HG03575 (cell line): ENCODE data around the gene PCDH9.
A peak's percentile ranks its signal among the peaks of the same experiment; 100 is the strongest.
"Not testable (repeated sequence)": the region's sequence is repeated elsewhere in the genome, so short reads cannot be mapped to it uniquely, and the experiment has no call there.

Experiments used
- ATAC-seq: cut with Tn5 transposase; IDR thresholded peaks from one replicate; pipeline ENCODE4 v1.9.1; 2021; ENCODE audit not compliant: unreplicated experiment, insufficient number of reproducible peaks, low FRiP score; ENCODE audit errors: extremely low read depth

The PCDH9 gene

GRCh38 chr13:66673401-66673800 lies 556.7 kb downstream of the PCDH9 start:
- no peak for ATAC-seq

GRCh38 chr13:66665991-66666390 lies 564.1 kb downstream of the PCDH9 start:
- ATAC-seq = no peak

GRCh38 chr13:66663711-66664110 lies 566.4 kb downstream of the PCDH9 start:
- ATAC-seq = no peak

- no peak for ATAC-seq
These were observed 566.9 kb downstream of the PCDH9 start for GRCh38 chr13:66663206-66663605.

GRCh38 chr13:66661336-66661735 lies 568.8 kb downstream of the PCDH9 start:
- ATAC-seq = no peak

- ATAC-seq = no peak
These were observed 569.7 kb downstream of the PCDH9 start for GRCh38 chr13:66660468-66660813.

- peak; percentile 83 for ATAC-seq
These were observed 570.3 kb downstream of the PCDH9 start for GRCh38 chr13:66659701-66660467.

- no peak for ATAC-seq
These were observed 570.9 kb downstream of the PCDH9 start for GRCh38 chr13:66659286-66659685.

GRCh38 chr13:66657165-66657881 lies 572.8 kb downstream of the PCDH9 start:
- ATAC-seq = no peak

GRCh38 chr13:66655847-66656454 lies 574.2 kb downstream of the PCDH9 start:
- no peak for ATAC-seq

- ATAC-seq = no peak
These were observed 585.2 kb downstream of the PCDH9 start for GRCh38 chr13:66644855-66645460.

GRCh38 chr13:66640231-66640630 lies 589.9 kb downstream of the PCDH9 start:
- no peak for ATAC-seq

GRCh38 chr13:66639044-66639443 lies 591.1 kb downstream of the PCDH9 start:
- no peak for ATAC-seq

GRCh38 chr13:66635526-66635925 lies 594.6 kb downstream of the PCDH9 start:
- ATAC-seq = no peak

GRCh38 chr13:66634384-66634783 lies 595.8 kb downstream of the PCDH9 start:
- ATAC-seq = no peak

GRCh38 chr13:66627512-66627911 lies 602.6 kb downstream of the PCDH9 start:
- no peak for ATAC-seq

- ATAC-seq = no peak
These were observed 605.8 kb downstream of the PCDH9 start for GRCh38 chr13:66624302-66624701.

GRCh38 chr13:66623129-66623820 lies 606.9 kb downstream of the PCDH9 start:
- ATAC-seq = no peak

GRCh38 chr13:66621906-66622447 lies 608.2 kb downstream of the PCDH9 start:
- ATAC-seq = not testable (repeated sequence)
